NCI-H1092 treated with DMSO at 0.1 percent for 48 hours (cell line): ENCODE data around the gene CCL4.

Source experiments
- DNase-seq: peaks from one replicate; lab custom pipeline; 2025; lab: John Stamatoyannopoulos, UW

CCL4 gene

GRCh38 chr17:36144981-36145729, 41.5 kb downstream of the CCL4 start:
- DNase-seq, result no peak

GRCh38 chr17:36147601-36148000, 44.0 kb downstream of the CCL4 start:
- no peak for DNase-seq

GRCh38 chr17:36148559-36149295, 45.1 kb downstream of the CCL4 start:
- DNase-seq, result peak; percentile 60

- DNase-seq, result no peak
Measured at GRCh38 chr17:36149296-36149820, 45.7 kb downstream of the CCL4 start.

GRCh38 chr17:36151891-36152638, 48.4 kb downstream of the CCL4 start:
- no peak for DNase-seq

- DNase-seq, result no peak
Measured at GRCh38 chr17:36152639-36153120, 49.1 kb downstream of the CCL4 start.

GRCh38 chr17:36153895-36154610, 50.4 kb downstream of the CCL4 start:
- DNase-seq, result no peak
